Suprapubic skin (tissue), 4 donors: ENCODE measurements around the gene RAB3GAP2.

Experiments used
- EP300 ChIP-seq: sonication (generic); formaldehyde crosslinking; IDR thresholded peaks from one replicate; pipeline ENCODE4 v1.6.1; 2017; ENCODE audit warnings: antibody characterized with exemption
- POLR2A ChIP-seq, 2 donors: fragments of 450-650 bp; IDR thresholded peaks; one replicate each; pipeline ENCODE4 v1.6.1; 2017; ENCODE audit warnings: antibody characterized with exemption in 2 of 2, mild to moderate bottlenecking in 2 of 2, moderate library complexity in 2 of 2
- POLR2AphosphoS5 ChIP-seq, 3 donors: sonication (generic); formaldehyde crosslinking; IDR thresholded peaks; one replicate each; pipeline ENCODE4 v1.6.1; 2017; ENCODE audit warnings: antibody characterized with exemption in 3 of 3
- TF ChIP-seq, protein P1 (sequence below), 2 donors: fragments of 200-600 bp in 1 of 2; fragments of 450-650 bp in 1 of 2; sonication (generic) in 1 of 2; IDR thresholded peaks; one replicate each; pipeline ENCODE4 v1.5.1; 2016 to 2019; ENCODE audit warnings: antibody characterized with exemption in 2 of 2, mild to moderate bottlenecking in 1 of 2, moderate library complexity in 1 of 2

DNA sequence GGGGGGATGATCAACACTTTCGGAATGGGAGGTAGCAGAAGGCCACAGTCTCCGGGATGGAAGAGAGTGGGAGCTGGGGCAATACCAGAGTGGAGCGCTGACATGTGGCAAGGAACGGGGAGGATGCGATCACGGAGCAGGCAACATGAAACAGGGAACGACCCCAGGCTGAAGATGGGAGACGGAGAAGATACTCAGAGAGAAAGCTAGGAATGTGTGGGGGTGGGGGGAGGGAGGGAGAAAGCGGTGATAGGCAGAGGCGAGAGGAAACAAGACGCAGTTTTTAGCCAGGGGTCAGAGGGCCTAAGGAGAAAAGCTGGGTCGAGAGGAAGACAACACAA is 577 bp downstream of the RAB3GAP2 start:
- TF ChIP-seq POLR2A (IDR thresholded peaks at IDR 0.05) (no peak), EP300 (no peak), POLR2AphosphoS5 (IDR thresholded peaks at IDR 0.05) (no peak)
- TF ChIP-seq, protein P1, sequence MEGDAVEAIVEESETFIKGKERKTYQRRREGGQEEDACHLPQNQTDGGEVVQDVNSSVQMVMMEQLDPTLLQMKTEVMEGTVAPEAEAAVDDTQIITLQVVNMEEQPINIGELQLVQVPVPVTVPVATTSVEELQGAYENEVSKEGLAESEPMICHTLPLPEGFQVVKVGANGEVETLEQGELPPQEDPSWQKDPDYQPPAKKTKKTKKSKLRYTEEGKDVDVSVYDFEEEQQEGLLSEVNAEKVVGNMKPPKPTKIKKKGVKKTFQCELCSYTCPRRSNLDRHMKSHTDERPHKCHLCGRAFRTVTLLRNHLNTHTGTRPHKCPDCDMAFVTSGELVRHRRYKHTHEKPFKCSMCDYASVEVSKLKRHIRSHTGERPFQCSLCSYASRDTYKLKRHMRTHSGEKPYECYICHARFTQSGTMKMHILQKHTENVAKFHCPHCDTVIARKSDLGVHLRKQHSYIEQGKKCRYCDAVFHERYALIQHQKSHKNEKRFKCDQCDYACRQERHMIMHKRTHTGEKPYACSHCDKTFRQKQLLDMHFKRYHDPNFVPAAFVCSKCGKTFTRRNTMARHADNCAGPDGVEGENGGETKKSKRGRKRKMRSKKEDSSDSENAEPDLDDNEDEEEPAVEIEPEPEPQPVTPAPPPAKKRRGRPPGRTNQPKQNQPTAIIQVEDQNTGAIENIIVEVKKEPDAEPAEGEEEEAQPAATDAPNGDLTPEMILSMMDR (IDR thresholded peaks at IDR 0.05) = no peak
